GM12892 (cell line): Measurements from ENCODE around the gene COL5A1.

ENCODE experiments used
- POLR2A ChIP-seq: IDR thresholded peaks from 2 replicates; pipeline ENCODE4 v1.6.1; 2011; ENCODE audit warnings: low read depth, low read length, control low read depth
- POLR2AphosphoS5 ChIP-seq: IDR thresholded peaks from 2 replicates; pipeline ENCODE4 v1.6.1; 2011; ENCODE audit warnings: low read depth, low read length, control low read depth
- TAF1 ChIP-seq: IDR thresholded peaks from 2 replicates; pipeline ENCODE4 v1.6.1; 2011; ENCODE audit warnings: low read depth, mild to moderate bottlenecking, control low read depth, low read length, borderline replicate concordance

DNA sequence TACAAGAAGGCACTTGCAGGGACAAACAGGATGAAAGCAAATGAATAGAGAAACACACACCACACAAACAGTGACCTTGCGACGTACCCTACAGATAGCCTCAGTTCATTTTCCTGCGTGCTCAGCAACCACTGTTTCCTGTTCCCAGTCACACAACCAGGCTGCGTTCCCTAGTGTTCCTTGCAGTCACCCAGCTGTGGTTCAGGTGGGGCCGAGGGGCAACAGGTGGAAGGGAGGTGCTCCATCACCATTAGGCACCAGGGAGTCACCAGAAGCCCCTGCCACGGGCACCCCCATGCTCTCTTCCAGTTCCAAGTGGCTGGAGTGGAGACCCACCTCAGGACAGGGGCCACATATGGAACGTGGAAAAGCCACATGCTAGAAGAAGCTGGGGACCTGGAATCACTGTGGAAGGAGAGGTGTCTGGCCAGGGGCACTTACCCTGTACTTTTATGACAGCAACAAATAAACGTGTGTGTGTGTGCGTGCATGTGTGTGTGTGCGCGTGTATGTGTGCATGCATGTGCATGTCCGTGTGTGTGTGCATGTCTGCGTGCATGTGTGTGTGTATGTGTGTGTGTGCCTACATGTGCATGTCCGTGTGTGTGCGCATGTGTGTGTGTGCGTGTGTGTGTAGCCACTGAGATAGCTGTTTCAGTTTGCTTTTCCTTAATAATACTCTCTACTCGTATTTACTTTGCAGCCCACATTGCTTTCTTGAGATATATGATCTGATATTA lies 220.2 kb downstream of the COL5A1 start:
- TF ChIP-seq POLR2AphosphoS5 = no peak
- no peak for TF ChIP-seq POLR2A
- no peak for TF ChIP-seq TAF1
